ENCODE data around the gene MYOM3.
"Not testable (repeated sequence)": the region's sequence is repeated elsewhere in the genome, so short reads cannot be mapped to it uniquely, and the experiment has no call there.

Gene MYOM3

GRCh38 chr1:24022581-24023361 is 89.2 kb downstream of the MYOM3 start:
- no peak for DNase-seq

GRCh38 chr1:24021403-24022266 is 90.3 kb downstream of the MYOM3 start:
- no peak for DNase-seq

- no peak for DNase-seq
These were observed 91.5 kb downstream of the MYOM3 start for GRCh38 chr1:24020470-24020869.

GRCh38 chr1:24020025-24020424 is 91.9 kb downstream of the MYOM3 start:
- DNase-seq = no peak

GRCh38 chr1:24018611-24019580 is 93.0 kb downstream of the MYOM3 start:
- no peak for DNase-seq

- DNase-seq = no peak
These were observed 96.4 kb downstream of the MYOM3 start for GRCh38 chr1:24015221-24016210.

- DNase-seq = not testable (repeated sequence)
These were observed 99.1 kb downstream of the MYOM3 start for GRCh38 chr1:24012878-24013277.

- DNase-seq = no peak
These were observed 101.3 kb downstream of the MYOM3 start for GRCh38 chr1:24010650-24011049.

GRCh38 chr1:24009406-24009805 is 102.5 kb downstream of the MYOM3 start:
- DNase-seq = no peak

GRCh38 chr1:24008574-24009184 is 103.3 kb downstream of the MYOM3 start:
- not testable (repeated sequence) for DNase-seq

- DNase-seq = no peak
These were observed 104.9 kb downstream of the MYOM3 start for GRCh38 chr1:24007079-24007478.
